ENCODE data around the gene AP2B1.

The AP2B1 gene

DNA sequence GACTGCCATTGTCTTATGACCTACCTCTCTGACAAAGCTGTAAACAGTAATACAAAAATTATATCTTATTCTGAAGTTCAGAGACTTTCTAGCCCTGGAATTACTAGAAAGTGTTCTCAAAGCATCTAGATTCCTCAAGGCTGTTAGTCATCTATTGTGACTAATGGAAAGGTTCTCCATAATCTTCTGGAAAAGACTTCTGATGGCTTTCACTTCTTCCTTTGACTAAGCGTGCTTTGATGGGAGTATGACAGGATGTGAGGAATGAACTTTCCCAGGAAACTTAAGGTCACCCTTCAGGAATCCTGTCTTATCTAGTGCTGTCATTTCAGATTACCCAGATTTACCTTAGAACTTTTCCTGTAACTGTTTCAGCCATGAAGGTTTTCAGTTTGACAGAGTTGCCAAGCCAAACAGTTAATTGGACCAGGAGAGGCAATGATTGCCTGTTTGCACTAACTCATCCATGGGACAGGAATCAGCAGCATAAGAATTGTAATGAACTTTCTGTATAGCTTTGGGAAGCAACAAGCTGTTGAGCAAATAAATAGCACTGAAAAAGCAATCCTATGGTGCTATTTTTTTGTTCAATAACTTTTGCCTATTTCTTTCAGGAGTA is 43.5 kb downstream of the AP2B1 start:
- no peak for DNase-seq (ENCODE audit: low read depth in 2 of 2)

DNA sequence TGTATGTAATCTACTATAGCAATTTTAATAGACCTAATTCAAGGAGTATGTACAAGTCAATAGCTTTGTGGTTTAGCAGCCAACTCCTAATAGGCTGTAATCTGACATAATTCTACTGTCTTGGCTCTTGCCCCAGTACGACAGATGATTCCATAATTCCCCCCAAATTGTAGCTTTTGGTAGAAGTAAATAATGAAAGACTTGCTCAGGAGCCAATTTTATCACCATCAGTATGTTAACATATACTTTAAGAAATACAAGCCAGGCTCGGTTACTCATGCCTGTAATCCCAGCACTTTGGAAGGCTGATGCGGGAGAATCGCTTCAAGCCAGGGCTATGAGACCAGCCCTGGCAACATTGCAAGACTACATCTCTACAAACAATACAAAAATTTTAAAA is 53.9 kb downstream of the AP2B1 start:
- no peak for DNase-seq (ENCODE audit: low read depth in 2 of 2)

DNA sequence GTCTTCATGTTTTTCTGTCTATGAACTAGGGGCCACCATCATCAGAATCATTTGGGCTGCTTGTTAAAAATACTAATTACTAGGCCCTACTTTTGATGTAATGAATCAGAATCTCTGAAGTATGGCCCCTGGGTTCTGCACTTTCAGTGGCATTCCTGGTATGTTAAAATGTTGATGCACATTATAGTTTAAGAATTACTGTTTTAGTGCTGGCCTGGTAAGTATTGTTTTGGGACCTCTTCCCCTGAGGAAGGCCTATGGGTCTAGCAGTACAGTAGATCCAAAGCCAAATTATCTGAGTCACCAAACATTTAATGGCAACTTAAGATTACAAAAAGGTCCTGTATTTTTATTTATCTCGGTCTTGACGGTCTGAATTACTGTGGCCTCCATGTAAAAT is 58.8 kb downstream of the AP2B1 start:
- DNase-seq (ENCODE audit: low read depth in 2 of 2), result no peak

DNA sequence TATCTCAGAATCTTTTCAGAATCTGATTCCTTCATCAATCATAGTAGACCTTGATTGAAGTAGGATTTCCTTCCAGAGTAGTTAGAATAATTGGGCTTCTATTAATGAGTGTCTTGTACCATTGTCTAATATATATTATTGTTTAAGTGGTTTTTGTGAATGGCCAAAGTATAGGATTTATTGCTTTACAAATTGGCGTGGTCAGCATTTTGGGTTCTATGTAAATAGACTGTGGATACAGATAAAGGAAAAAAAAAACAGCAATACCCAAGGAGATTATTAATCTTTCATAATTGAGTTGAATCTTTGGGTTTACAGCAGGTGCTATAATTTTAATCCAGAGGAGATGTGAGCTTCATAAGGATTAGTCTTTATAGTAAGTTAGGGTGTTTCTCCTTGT is 64.3 kb downstream of the AP2B1 start:
- DNase-seq (ENCODE audit: low read depth in 2 of 2), result no peak

DNA sequence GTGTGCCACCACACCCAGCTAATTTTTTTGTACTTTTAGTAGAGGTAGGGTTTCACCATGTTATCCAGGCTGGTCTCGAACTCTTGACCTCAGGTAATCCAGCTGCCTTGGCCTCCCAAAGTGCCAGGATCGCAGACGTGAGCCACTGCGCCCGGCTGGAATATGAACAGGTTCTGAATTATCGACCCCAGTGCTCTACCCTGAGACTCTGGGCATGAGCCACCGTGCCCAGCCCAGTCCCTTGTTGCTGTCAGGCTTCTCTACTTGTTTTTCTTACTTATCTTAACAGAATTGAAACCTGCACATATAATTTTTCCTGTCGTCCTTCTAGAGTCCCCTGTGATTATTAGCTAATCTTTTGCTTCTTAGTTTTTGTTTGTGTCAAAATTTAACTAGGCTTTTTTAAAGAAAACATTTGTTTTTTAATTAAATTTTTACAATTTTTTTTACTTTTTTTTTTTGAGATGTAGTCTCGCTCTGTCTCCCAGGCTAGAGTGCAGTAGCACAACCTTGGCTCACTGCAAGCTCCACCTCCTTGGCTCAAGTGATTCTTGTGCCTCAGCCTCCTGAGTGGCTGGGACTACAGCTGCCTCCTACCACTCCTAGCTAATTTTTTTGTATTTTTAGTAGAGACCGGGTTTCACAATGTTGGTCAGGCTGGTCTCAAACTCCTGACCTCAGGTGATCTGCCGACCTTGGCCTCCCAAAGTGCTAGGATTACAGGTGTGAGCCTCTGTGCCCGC is 66.7 kb downstream of the AP2B1 start:
- no peak for DNase-seq (ENCODE audit: low read depth in 2 of 2)

DNA sequence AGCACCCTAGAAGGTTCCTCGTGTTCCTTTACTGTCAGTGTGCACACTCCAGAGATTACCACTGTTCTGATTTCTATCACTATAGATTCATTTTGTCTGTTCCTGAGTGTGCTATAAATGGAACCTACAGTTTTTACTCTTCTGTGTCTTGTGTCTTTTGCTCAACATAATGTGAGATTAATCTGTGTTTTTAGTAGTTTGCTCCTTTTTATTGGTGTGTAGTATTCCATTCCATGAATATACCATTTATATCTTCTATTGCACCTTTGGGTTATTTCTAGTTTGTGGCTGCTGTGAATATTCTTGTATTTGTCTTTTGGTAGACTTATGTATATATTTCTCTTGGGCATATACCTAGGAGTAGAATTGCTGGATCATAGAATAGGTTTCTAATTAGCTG is 68.2 kb downstream of the AP2B1 start:
- no peak for DNase-seq (ENCODE audit: low read depth in 2 of 2)

DNA sequence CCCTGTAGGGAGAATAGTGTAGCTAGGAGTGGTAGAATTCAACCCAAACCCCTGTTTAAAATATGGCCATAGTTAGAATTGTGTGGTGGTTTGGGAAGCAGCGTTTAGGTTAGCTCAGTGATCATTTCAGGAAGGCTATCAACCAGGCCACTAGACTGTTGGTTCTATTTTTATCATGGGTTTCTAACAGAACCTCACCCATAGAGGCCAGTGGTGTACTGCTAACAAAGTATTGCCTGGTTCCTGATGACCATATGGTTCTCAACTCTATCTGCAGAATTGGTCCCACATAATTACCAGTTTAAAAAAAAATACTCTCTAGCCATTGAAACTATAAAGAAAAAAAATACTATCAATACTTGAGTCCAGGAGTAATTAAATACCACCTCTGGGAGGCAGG is 73.8 kb downstream of the AP2B1 start:
- no peak for DNase-seq (ENCODE audit: low read depth in 2 of 2)

DNA sequence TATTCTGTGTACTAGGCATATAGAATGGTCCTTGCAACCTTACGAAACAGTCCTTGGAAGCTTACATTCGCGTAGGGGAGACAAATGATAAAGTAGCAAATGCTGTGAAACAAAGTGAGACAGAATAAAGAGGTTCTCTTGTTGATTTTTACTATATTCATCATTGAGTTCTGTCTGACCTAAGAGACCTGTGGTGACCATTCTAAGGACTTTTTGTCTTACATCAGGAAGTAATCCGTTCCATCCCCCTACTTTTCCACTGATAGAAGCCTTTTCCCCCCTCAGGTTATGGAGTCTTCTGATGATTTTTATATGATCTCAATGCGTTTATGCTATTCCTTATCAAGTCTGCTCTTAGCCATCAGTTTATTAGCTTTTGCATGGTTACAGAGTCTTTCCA is 77.6 kb downstream of the AP2B1 start:
- no peak for DNase-seq (ENCODE audit: low read depth in 2 of 2)

DNA sequence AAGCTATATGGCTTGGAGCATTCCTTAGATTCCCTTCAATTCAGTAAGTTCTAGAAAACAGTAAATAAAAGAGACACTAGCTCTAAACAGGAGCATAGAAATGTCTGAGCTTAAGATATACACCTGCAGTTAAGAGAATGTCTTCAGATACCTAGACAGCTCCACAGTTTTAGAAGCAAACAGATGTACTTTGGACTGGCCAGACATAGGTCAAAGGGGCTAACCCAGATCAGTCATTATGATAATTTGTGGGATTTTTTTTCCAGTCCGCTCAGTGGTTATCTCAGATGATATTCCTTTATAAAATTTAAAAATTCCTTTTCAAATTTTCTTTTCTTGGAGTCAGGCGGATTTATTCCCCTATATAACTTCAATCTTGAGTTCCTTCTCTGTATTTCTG is 78.5 kb downstream of the AP2B1 start:
- no peak for DNase-seq (ENCODE audit: low read depth in 2 of 2)

DNA sequence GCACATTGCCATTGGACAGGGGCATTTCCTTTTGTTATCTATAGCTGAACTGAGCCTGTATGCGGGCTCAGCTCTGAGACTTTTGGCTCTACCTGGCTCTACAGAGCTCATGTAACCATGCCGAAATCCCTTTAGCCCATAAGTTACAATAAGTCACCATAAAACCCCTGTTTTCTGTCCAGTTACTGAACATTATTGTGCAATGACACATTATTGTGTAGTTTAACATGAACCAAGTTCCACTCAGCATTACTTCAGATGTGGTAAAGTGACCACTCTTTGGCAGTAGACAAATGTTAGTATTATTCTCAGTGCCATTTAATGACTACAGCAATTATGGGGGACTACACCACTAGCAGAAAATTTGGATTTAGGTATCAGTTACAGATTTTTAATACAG is 78.9 kb downstream of the AP2B1 start:
- no peak for DNase-seq (ENCODE audit: low read depth in 2 of 2)

DNA sequence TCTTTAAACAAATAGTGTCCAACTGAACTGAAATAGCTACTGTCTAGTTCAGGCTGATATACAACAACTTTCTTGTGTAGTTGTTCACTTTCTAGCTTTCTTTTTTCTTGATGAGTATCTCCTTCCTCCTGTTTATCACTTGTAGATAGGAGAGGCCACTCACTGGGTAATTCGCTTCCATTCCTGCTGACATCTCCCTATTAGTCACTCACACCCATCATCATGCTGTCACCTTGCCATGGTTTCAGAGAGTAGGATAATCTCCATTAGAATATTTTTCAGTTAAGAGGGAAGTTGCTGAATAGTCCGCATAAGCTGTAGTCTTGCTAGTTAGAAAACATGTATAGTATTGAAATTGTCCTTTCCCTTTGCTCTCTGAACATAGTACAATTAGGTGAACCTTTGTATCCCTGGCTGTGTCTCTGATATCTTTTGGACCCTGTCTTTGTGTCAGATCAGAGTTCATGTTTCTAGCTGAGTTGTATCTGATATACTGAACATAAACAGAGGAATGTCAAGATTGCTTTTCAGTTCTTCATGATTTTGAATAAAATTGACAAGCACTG is 79.9 kb downstream of the AP2B1 start:
- DNase-seq (ENCODE audit: low read depth in 2 of 2), result no peak

DNA sequence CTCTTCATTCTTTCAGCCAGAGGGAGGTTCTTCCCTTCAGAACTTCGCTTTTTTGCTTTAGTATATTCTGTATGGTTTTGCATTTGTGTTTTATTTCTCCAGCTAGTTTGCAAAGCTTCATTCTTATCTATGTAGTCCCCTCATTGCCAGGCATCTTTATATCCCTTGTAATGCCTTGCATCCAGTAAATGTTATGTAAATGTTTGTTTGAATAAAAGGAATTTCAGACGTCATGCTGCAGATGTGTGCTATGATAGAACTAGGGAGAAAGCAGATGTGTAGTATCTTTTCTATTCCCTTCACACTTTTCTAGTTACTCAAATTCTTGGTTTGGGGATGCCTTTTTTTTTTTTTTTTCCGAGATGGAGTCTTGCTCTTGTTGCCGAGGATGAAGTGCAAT is 81.7 kb downstream of the AP2B1 start:
- no peak for DNase-seq (ENCODE audit: low read depth in 2 of 2)

DNA sequence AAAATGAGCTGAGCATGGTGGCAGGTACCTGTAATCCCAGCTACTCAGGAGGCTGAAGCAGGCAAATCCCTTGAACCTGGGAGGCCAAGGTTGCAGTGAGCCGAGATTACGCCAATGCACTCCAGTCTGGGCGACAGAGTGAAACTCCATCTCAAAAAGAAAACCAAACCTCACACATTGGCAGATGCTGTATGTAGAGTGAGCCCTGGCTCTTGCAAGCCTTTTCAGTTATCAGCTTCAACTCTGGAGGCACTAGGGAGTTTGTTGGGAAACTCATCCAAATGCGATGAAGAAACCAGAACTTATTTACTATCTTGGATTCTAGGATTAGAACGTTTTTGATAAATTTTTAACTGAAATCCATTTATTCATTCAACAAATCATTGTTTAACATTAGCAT is 87.4 kb downstream of the AP2B1 start:
- no peak for DNase-seq (ENCODE audit: low read depth in 2 of 2)

DNA sequence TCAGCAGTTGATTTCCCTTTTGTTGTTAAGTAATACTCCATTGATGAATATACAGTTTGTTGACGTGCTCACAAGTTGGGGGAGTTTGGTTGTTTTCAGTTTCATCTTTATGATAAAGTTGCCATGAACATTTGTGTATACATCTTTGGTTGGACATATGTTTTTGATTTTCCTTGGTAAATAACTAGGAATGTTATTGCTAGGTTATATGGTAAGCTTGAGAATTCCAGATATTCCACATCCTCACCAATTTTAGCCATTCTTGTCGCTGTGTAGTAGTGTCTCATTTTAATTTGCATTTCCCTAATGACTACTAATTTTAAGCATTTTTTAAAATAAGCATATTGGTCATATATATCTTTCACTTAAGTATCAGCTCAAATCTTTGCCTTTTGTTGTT is 89.3 kb downstream of the AP2B1 start:
- DNase-seq (ENCODE audit: low read depth in 2 of 2), result no peak

DNA sequence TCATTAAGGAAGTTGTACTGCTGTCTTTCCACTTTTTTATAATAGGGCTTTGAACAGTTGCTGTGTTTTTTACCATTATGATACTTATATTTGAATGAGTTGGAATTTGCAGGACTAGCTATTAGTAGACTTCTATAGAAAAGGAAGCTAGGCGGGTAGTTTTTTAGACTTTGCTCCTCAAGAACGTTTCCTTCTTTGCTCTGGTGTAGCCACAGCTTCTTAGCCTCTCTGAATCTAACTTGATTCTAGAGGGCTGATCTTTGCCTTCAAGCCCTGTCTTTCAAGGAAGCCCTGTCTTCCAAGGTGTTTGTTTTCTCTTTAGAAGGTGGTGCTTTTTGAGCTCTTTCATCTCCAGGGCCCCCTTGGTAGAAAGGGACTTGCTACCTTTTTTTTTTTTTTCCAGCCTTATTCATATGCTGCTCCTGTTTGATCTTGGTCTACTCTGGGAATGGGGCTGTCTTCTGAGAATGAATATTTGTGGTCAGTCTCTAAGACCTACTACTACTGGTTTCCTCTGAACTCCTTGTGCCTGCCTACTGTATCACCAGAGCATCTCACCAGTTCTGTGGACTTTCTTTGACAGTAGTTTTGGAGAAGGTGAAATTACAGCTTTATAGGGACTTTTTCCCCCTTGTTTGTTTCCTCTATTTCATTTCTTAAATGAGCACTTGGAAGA is 92.0 kb downstream of the AP2B1 start:
- DNase-seq (ENCODE audit: low read depth in 2 of 2), result no peak

DNA sequence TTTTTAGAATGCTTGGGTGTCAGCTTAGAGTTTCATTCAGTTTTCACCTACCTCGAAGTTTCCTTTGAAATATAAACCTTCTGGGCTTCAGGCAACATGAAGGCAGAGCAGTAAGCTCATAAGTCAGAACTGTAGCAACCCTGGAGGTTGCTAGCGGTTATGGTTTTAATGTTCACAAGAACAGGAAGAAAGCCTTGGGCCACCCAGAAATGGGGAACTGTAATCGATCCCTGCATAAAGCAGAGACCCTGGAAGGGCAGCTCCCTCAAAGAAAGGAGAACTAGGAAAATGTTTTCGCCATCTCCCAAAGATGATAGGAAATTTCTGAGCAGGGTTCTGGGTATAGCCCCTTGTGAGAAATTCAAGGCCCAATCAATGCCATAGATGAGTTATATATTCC is 96.5 kb downstream of the AP2B1 start:
- DNase-seq (ENCODE audit: low read depth in 2 of 2), result no peak

DNA sequence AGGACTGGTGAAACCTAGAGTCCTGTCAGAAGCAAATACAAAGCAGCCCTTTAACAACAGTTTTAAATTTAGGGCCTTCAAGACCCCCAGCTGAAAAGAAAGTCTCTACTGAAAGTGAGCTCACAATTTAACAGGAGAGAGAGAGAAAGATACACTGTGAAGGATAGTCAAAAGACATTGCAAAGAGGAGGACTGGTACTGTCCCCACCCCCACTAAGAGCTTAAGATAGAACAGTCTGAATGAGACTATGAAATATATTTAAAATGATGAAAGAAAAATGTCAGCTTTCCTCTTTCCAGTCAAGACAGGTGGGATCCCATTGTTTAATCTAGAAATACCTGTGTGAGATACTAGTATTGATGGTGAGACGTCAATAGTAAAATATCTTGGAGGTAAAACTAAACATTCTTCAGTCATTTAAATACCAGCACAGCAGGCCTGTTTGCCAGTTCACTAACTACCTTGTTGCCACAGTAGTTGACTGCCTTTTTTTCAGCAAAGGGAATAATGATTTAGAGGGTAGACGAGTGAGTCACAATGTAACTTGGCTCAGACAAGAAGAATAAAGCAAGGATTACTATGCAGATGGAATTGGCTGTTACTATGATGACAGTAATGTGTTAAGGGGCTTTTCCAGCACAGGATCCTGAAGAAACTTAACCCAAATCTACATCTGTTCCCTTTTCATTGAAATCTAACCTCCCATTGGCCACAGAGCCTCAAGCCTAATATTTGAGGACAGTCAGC is 97.1 kb downstream of the AP2B1 start:
- no peak for DNase-seq (ENCODE audit: low read depth in 2 of 2)

DNA sequence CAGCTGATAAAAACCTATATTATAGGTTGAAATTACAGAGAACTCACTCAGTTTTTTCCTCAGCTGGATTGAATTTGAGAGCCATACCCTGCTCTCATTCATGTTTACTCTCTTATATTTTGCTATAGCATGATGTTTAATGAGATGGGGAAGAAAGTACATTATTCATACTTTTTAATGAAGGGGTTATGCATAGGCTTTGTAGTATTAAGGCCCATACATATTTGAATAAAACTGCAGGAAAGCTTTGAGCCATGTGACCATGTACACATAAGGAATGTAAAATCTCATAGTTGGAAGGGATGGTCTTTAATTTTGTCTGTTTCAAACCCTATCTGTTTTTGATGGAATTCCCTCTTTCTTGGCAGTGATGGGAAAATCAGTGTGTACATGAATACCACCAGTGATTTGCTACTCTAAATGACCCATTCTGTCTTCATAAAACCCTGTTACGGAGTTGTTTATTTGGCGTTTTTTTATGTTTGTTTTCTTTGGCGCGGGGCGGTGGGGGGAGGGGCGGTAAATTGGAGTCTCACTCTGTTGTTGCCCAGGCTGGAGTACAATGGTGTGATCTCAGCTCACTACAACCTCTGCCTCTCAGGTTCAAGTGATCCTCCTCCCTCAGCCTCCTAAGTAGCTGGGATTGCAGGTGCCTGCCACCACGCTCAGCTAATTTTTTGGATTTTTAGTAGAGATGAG is 105.5 kb downstream of the AP2B1 start:
- no peak for DNase-seq (ENCODE audit: low read depth in 2 of 2)

DNA sequence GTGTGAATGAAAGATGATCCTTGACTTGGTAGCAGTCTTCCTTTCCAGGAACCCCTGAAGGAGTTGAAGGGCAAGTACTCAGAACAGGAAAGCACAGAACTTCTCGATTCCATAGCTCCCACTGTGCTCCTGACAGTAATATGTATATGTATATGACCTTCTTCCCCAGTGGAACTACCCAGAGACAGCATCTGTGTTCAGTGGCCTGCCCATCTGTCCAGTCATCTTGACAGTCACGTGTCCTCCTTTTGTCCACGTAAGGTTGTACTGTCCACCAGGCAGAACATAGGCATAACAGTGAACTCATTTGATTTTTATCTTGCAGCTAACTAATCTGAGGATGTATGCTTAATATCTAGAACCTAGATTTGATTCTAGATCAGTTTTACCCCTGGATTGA is 106.5 kb downstream of the AP2B1 start:
- no peak for DNase-seq (ENCODE audit: low read depth in 2 of 2)

DNA sequence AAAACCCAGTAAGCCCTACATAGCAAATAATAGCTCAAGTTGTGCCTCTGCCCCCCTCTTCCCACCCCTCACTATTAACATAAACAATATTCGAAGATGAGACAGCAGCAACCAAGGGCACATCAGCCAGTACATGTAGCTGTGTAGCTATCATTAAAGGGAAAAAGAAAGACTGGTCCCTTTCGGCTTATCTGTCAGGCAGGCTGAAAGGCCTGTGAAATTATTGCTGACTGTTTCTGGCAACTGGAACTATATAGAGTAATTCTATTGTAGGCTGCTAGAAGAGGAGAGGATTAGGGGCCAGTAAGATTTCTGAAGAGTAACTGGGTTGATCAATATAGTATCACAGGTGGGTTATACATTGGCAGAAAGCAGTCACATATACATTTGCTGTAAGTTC is 107.8 kb downstream of the AP2B1 start:
- DNase-seq (ENCODE audit: low read depth in 2 of 2), result no peak

DNA sequence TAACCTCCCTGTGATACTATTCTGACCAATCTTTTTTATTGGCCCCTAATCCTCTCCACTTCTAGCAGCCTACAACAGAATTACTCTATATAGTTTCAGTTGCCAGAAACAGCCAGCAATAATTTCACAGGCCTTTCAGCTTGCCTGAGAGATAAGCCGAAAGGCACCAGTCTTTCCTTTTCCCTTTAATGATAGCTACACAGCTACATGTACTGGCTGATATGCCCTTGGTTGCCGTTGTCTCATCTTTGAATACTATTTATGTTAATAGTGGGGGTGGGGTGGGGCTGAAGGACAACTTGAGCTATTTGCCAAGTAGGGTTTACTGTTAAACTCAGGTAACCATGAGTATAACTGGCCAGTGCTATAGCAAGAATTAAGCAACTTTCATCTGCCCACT is 108.5 kb downstream of the AP2B1 start:
- DNase-seq (ENCODE audit: low read depth in 2 of 2), result no peak

DNA sequence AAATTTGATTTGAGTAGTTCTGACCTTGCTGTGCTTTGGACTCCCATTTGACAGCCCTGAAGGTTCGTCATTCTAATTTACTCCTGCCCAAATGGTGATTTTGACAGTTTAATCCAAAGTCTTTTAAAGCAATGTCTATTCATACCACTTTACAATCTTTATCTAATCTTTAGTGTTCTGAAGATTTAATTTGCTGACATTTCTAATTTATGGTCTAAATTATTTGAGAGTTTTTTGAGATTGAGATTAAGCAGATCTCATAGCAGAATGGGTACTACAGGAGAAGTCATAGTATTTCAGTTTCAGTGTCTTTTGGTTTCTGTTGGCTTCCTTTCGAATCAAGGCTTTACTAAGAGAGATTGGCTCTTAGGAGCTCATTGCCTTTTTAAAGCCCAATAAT is 111.7 kb downstream of the AP2B1 start:
- no peak for DNase-seq (ENCODE audit: low read depth in 2 of 2)
